ENCODE results near the gene DLG5. TPM values are rescaled to one million over a fixed set of nuclear protein-coding genes. Genes with fewer than 3 reads are reported as not detected.
A peak's percentile ranks its signal among the peaks of the same experiment; 100 is the strongest.

The DLG5 gene
- total and polyA plus RNA-seq, 9 of the 15 experiments (the other 6 are each of a cell fraction or from before 2014, with no cell fraction given): 1.4 to 26.8 (median 11.2) TPM

DNA sequence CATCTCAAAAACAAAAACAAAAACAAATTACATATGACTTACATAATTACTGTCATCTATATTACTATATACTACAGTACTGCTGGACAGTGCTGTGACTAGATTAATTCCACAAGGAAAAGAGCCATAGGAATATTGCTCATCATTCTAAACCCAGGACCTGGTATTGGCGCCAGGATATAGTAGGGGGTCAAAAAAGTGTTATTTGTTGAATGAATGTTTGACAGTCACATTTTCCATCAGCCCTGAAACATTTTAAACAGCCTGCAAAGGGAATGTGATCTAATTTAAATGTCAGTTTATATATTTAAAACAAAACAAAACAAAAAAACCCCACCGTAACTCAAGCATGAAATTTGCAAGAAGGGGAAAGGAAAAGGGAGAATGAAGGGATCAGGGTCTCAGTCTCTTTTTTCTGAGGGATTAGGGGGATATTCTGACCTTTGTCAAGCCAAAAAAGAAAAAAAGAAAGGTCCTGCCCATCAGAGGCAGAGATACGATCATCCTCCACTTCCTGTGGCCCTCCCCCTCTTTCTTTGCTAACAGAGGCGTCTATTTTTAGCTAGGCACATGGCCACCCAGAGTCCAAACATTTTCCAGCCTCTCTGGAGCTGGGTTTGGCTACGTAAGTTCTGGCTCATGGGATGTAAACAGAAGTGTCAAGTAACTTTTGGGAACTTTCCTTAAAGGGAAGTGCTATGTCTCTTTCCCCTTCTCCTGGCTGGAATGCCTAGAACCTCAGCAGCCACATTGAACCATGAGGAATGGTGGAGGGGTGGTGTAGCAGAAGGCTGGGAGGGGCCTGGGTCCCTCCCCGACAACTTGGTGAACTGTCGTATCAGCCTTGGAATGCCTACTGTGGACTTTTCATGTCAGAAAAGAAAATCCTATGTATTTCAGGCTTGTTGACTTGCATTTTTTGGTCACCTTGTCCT lies 44.6 kb upstream of the DLG5 start (continued):
- TF ChIP-seq, protein P1, sequence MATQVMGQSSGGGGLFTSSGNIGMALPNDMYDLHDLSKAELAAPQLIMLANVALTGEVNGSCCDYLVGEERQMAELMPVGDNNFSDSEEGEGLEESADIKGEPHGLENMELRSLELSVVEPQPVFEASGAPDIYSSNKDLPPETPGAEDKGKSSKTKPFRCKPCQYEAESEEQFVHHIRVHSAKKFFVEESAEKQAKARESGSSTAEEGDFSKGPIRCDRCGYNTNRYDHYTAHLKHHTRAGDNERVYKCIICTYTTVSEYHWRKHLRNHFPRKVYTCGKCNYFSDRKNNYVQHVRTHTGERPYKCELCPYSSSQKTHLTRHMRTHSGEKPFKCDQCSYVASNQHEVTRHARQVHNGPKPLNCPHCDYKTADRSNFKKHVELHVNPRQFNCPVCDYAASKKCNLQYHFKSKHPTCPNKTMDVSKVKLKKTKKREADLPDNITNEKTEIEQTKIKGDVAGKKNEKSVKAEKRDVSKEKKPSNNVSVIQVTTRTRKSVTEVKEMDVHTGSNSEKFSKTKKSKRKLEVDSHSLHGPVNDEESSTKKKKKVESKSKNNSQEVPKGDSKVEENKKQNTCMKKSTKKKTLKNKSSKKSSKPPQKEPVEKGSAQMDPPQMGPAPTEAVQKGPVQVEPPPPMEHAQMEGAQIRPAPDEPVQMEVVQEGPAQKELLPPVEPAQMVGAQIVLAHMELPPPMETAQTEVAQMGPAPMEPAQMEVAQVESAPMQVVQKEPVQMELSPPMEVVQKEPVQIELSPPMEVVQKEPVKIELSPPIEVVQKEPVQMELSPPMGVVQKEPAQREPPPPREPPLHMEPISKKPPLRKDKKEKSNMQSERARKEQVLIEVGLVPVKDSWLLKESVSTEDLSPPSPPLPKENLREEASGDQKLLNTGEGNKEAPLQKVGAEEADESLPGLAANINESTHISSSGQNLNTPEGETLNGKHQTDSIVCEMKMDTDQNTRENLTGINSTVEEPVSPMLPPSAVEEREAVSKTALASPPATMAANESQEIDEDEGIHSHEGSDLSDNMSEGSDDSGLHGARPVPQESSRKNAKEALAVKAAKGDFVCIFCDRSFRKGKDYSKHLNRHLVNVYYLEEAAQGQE (IDR thresholded peaks at IDR 0.05; ENCODE audit: borderline replicate concordance): peak; percentile 21; the same call in 1 of the 2 replicates
- TF ChIP-seq, protein P1 (CRISPR knock-in tag; IDR thresholded peaks at IDR 0.05; ENCODE audit: low read depth): no peak
- TF ChIP-seq FOXJ2 (tag; IDR thresholded peaks at IDR 0.05) (peak; percentile 79; the same call in 1 of the 2 replicates), JUND (IDR thresholded peaks at IDR 0.05; ENCODE audit: borderline replicate concordance, low read depth, low read length) (peak; percentile 81), JUND (tag; IDR thresholded peaks at IDR 0.05; ENCODE audit: borderline replicate concordance, low read depth, low read length) (peak; percentile 83; the same call in 2 of the 3 replicates), FOXA3 (CRISPR knock-in tag; conservative IDR thresholded peaks at IDR 0.05 in 1 of 2, IDR thresholded peaks at IDR 0.05 in 1 of 2) (no peak), POLR2A (conservative IDR thresholded peaks at IDR 0.05) (peak; percentile 76), JUN (IDR thresholded peaks at IDR 0.05; ENCODE audit: borderline replicate concordance, low read depth, low read length) (0 out of 2 replicates have a peak, but pooled peaks have one; percentile 56), JUN (CRISPR knock-in tag; IDR thresholded peaks at IDR 0.05; ENCODE audit: borderline replicate concordance) (0 out of 2 replicates have a peak, but pooled peaks have one; percentile 25), SP2 (IDR thresholded peaks at IDR 0.05; ENCODE audit: extremely low read depth, low read depth, low read length, poor library complexity, severe bottlenecking) (no peak), NCOR1 (IDR thresholded peaks at IDR 0.05) (peak; percentile 59), MEIS2 (IDR thresholded peaks at IDR 0.05; ENCODE audit: partially characterized antibody) (peak; percentile 60), PHF21A (IDR thresholded peaks at IDR 0.05; ENCODE audit: borderline replicate concordance, low read depth) (no peak), ZNF311 (CRISPR knock-in tag; IDR thresholded peaks at IDR 0.05) (no peak; the same call in none of the 2 replicates), MYBL2 (IDR thresholded peaks at IDR 0.05; ENCODE audit: low read depth) (no peak; the same call in 1 of the 2 replicates), MYBL2 (CRISPR knock-in tag; IDR thresholded peaks at IDR 0.05; ENCODE audit: borderline replicate concordance) (no peak), GATAD2B (IDR thresholded peaks at IDR 0.05; ENCODE audit: borderline replicate concordance) (peak; percentile 85), NR4A1 (CRISPR knock-in tag; IDR thresholded peaks at IDR 0.05) (no peak), NR4A1 (tag; IDR thresholded peaks at IDR 0.05) (peak; percentile 94), E2F3 (CRISPR knock-in tag; IDR thresholded peaks at IDR 0.05) (no peak), ZNF77 (CRISPR knock-in tag; IDR thresholded peaks at IDR 0.05) (no peak)
